ENCODE data around the gene ERC1. TPM values are rescaled to one million over a fixed set of nuclear protein-coding genes. Genes with fewer than 3 reads are reported as not detected.

The ERC1 gene
- total and polyA plus RNA-seq, 2 of the 4 experiments (the other 2 are of a cell fraction) = 11.6 to 25.6 TPM

DNA sequence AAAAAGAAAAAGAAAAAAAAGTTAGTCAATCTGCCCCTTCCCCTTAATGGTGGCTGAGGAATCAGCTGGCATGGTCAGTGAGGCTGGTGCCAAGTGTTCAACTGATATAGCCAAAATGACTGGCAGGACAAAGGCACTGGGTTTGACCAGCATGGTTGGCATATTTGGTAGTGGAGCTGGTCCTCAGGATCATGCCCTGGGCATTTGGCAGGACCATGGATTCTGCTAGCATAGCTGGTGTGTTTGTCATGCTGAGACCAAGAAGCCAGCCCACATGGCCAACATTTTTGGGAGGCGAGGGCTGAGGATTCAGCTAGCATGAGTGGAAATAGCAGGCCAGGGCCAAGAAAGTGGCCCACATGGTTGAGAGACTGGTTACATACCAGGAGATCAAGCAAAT, 466.9 kb downstream of the ERC1 start:
- Histone ChIP-seq H3K4me3 (ENCODE audit: insufficient read depth, low read depth, low read length) (no peak overlapping the region), H3K79me1 (ENCODE audit: low read depth in 1 of 2, low read length in 2 of 2) (peaks cover 8 to 26% of the 10 kb centered on the region in 2 experiments), H2BK120ac (ENCODE audit: low read depth, low read length) (peak overlapping the region; percentile 43), H2BK5ac (ENCODE audit: low read depth, low read length, poor library complexity, severe bottlenecking) (peak overlapping the region; percentile 63), H3K4ac (ENCODE audit: low read depth, low read length) (peak overlapping the region; percentile 42), H4K20me1 (ENCODE audit: insufficient read depth, low read length) (no peaks in the 10 kb centered on the region), H4K8ac (ENCODE audit: low read depth in 2 of 2, low read length in 2 of 2) (peak overlapping the region in 1 of 2 experiments; percentile 59; a peak in 2 of 4 replicates), H4K5ac (ENCODE audit: low read depth, low read length) (no peak overlapping the region; the same call in 1 of the 2 replicates), H2AK9ac (replicated peaks; ENCODE audit: low read depth, low read length, poor library complexity) (peak overlapping the region; percentile 80), H3K18ac (ENCODE audit: low read depth, low read length) (peak overlapping the region; percentile 24; the same call in 1 of the 2 replicates), H3K9me3 (ENCODE audit: control insufficient read depth, insufficient read depth, low read length) (no peaks in the 10 kb centered on the region), H3K4me2 (ENCODE audit: low read depth, low read length) (no peak overlapping the region), H3K36me3 (ENCODE audit: control insufficient read depth, insufficient read depth, low read length) (no peaks in the 10 kb centered on the region), H3K14ac (replicated peaks; ENCODE audit: low read depth, low read length) (peak overlapping the region; percentile 12; the same call in 1 of the 2 replicates), H3K9ac (ENCODE audit: low read depth, low read length) (no peak overlapping the region), H3K23ac (ENCODE audit: low read depth, low read length) (no peak overlapping the region), H3K4me1 (ENCODE audit: control insufficient read depth, insufficient read depth, low read length) (peaks cover 5% of the 10 kb centered on the region), H2AFZ (replicated peaks; ENCODE audit: low read length, poor library complexity) (peak overlapping the region; percentile 1), H3K27ac (ENCODE audit: insufficient read depth, low read length) (peak overlapping the region; percentile 6), H4K91ac (ENCODE audit: insufficient read depth, low read depth, low read length) (peak overlapping the region; percentile 8; the same call in 1 of the 2 replicates), H2BK20ac (ENCODE audit: low read depth, low read length) (peak overlapping the region; percentile 40; the same call in 1 of the 2 replicates), H2BK15ac (ENCODE audit: low read depth, low read length) (peak overlapping the region; percentile 21; the same call in 1 of the 3 replicates), H2AK5ac (ENCODE audit: low read depth, low read length) (peak overlapping the region; percentile 68; the same call in 1 of the 2 replicates), H3K9me1 (ENCODE audit: insufficient read depth, low read length) (peaks cover 12% of the 10 kb centered on the region), H3K56ac (ENCODE audit: extremely low read depth, insufficient read depth, low read length) (no peak overlapping the region), H3K27me3 (ENCODE audit: control insufficient read depth, insufficient read depth, low read length) (no peaks in the 10 kb centered on the region)
- peak; percentile 45 for TF ChIP-seq RCOR1 (IDR thresholded peaks at IDR 0.05; ENCODE audit: insufficient replicate concordance, low read length)
- TF ChIP-seq ELK1 (IDR thresholded peaks at IDR 0.05; ENCODE audit: borderline replicate concordance, low read depth, low read length) = no peak
- TF ChIP-seq MAZ (IDR thresholded peaks at IDR 0.05; ENCODE audit: borderline replicate concordance, low read depth, low read length) = no peak
- TF ChIP-seq CHD1 (IDR thresholded peaks at IDR 0.05; ENCODE audit: low read depth, low read length) = no peak
- peak; percentile 79 for TF ChIP-seq MXI1 (IDR thresholded peaks at IDR 0.05; ENCODE audit: borderline replicate concordance, low read depth, low read length)
- no peak for TF ChIP-seq BHLHE40 (IDR thresholded peaks at IDR 0.05; ENCODE audit: low read depth, low read length)
- TF ChIP-seq USF2 (IDR thresholded peaks at IDR 0.05; ENCODE audit: low read depth, low read length) = peak; percentile 65
- 0 out of 2 replicates have a peak, but pooled peaks have one; percentile 10 for TF ChIP-seq SMC3 (IDR thresholded peaks at IDR 0.05; ENCODE audit: low read depth, low read length)
- WGBS, 2 experiments (ENCODE audit: extremely low coverage in 2 of 2, insufficient read length in 1 of 2) = 29% methylated on average over 1 of the region's 1 CpG; no CpG with 5 or more reads in 1 of the 2 experiments
- intact Hi-C loops (cut with micrococcal nuclease) (no loop called here), dilution Hi-C loops (cut with HindIII; ENCODE audit: low sequenced_read_pairs, unreplicated experiment) (no loop called here), in situ Hi-C loops (cut with MboI; ENCODE audit: low sequenced_read_pairs) (no loop called here)
- DNase-seq (peak; percentile 90), ATAC-seq (ENCODE audit: low read depth) (peak; percentile 95)
- ChIA-PET CTCF (interaction anchor here (0.5 to 0.8 kb wide), 2 partner anchors 10 to 333 kb away, joined by 3 to 10 read pairs; no protein-coding TSS in a partner anchor), POLR2A (ENCODE audit: unreplicated experiment) (no interaction called here)
- BruUV-seq (replicated peaks) = no TSS peak
